BJ (cell line): ENCODE measurements around the gene KIRREL3. TPM values are rescaled to one million over a fixed set of nuclear protein-coding genes. Genes with fewer than 3 reads are reported as not detected.

Source experiments
- CTCF ChIA-PET: fragments of 350-600 bp; formaldehyde crosslinking; extraction: SDS; loops from one replicate; lab custom pipeline; 2021; ENCODE audit warnings: antibody characterized with exemption, inconsistent platforms; lab: Yijun Ruan, JAX
- POLR2A ChIA-PET: fragments of 300-600 bp; sonication (Branson Sonifier 250); formaldehyde crosslinking; extraction: SDS; loops from one replicate; lab custom pipeline; 2021; ENCODE audit warnings: antibody characterized with exemption; lab: Charles Lee
- DNase-seq: peaks from one replicate; pipeline ENCODE4 v3.0.0-alpha.2; 2011; ENCODE audit warnings: low read depth
- H3K27me3 ChIP-seq: 2 replicates; pipeline ENCODE4 v1.6.0; 2011; ENCODE audit warnings: low read length; ENCODE audit not compliant: control insufficient read depth, insufficient read depth
- H3K36me3 ChIP-seq: 2 replicates; pipeline ENCODE4 v1.5.1; 2011; ENCODE audit warnings: low read length; ENCODE audit not compliant: control insufficient read depth, insufficient read depth
- H3K4me3 ChIP-seq: 2 replicates; pipeline ENCODE4 v1.5.1; 2011; ENCODE audit warnings: low read depth, mild to moderate bottlenecking, control low read depth, low read length
- CTCF ChIP-seq: IDR thresholded peaks from 2 replicates; pipeline ENCODE4 v1.5.1; 2011; ENCODE audit warnings: low read depth, mild to moderate bottlenecking, control low read depth, inconsistent platforms, low read length, moderate library complexity; ENCODE audit not compliant: insufficient read depth
- polyA plus RNA-seq: library from polyadenylated mRNA; depleted of rRNA; stranded (reverse); fragments of >200 nt; gene quantifications from 2 replicates; pipeline ENCODE4 v1.2.3, GENCODE V29; 2011

Gene KIRREL3
- polyA plus RNA-seq, 1 experiment = 19.6 TPM

GRCh38 chr11:126733685-126734084, 266.9 kb downstream of the KIRREL3 start:
- Histone ChIP-seq H3K4me3 (no peak overlapping the region), H3K27me3 (no peaks in the 10 kb centered on the region), H3K36me3 (no peaks in the 10 kb centered on the region)
- ChIA-PET POLR2A (no interaction called here), CTCF (interaction anchor here (0.6 to 1.7 kb wide), 3 partner anchors 17 to 605 kb away, joined by 3 to 8 read pairs (median 3); no protein-coding TSS in a partner anchor)
- DNase-seq = no peak
- no peak for TF ChIP-seq CTCF

DNA sequence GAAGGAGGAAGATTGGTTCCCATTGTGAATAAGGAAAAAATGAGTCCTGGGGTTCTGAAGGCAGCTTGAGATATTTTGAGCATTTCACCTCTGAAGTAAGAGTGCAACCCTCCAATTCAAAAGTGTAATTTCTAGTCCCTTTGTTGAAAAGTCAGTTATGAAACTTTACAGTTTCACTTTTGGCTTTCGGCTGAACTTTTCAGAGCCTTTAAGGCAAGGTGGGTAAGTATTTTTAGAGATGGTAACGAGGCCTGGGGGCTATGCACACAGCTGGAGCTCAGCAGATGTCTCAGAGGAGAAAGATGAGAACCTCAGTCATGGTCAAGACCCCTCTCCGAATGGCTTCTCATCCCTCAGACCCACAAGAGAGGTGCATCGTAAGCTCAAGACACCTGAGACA, 267.6 kb downstream of the KIRREL3 start:
- POLR2A ChIA-PET = no interaction called here
- Histone ChIP-seq H3K4me3 (no peak overlapping the region), H3K36me3 (no peaks in the 10 kb centered on the region), H3K27me3 (no peaks in the 10 kb centered on the region)
- DNase-seq = no peak
- no peak for TF ChIP-seq CTCF
- CTCF ChIA-PET = interaction anchor here (1.0 to 1.8 kb wide), 5 partner anchors 11 to 258 kb away, joined by 3 to 8 read pairs (median 3); no protein-coding TSS in a partner anchor

DNA sequence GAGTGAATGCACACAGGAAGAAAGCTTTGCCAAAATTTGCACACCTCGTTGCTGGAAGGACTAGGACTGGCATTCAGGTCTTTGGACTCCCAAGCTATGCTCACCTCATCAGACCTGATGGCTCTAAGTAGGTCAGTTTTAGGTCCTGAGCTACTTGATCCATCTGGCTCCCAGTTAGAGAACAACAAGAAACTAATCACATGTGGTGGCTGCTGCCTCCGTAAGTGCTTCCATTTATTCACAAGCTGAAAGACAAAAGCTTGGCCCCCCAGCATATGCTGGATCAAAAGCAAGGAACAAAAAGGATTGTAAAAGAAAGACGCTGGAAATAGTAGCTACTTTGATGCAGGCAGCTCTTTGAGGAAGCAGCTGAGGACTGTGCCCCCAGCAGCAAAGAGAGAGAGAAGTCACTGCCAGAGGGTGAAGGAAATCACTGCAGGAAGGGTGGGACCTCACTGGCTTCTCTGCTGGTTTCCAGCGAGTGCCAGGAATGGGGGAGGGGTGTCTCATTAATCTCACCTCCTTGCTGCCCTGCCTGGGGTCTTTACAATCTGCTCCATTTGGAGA, 268.9 kb downstream of the KIRREL3 start:
- no peak for DNase-seq

DNA sequence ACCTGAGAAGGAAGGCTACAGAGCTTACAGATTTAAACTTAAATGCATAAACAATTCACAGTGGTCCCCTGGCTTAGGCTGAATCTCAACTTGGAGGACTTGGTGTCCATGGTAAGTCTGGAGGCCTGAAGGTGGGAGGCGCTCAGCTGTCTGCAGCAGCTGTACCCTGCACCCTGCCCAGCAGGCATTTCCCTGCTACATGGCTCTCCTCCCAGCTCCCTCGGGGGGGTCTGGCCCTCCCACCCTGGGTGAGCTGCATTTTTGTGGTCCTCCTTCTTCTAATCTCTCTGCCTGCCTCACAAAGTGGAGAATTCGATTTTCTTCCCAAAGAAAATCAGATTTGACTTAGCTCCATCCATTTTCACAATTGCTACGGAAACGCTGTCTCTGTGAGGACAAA, 273.2 kb downstream of the KIRREL3 start:
- H3K36me3 ChIP-seq = no peaks in the 10 kb centered on the region
- ChIA-PET CTCF (interaction anchor here (0.8 to 1.2 kb wide), 4 partner anchors 9 to 263 kb away, joined by 3 to 4 read pairs (median 4); no protein-coding TSS in a partner anchor), POLR2A (interaction anchor here (0.6 kb wide), 1 partner anchor 262 kb away, joined by 4 read pairs; no protein-coding TSS in a partner anchor)
- H3K27me3 ChIP-seq = no peaks in the 10 kb centered on the region
- TF ChIP-seq CTCF = no peak
- H3K4me3 ChIP-seq = no peak overlapping the region
- no peak for DNase-seq

More for the DNA sequence above, 268.9 kb downstream of the KIRREL3 start:
- no peaks in the 10 kb centered on the region for H3K36me3 ChIP-seq
- ChIA-PET POLR2A (no interaction called here), CTCF (interaction anchor here (1.5 to 1.8 kb wide), 3 partner anchors 14 to 259 kb away, joined by 3 to 5 read pairs (median 5); no protein-coding TSS in a partner anchor)
- no peak for TF ChIP-seq CTCF
- no peaks in the 10 kb centered on the region for H3K27me3 ChIP-seq
- no peak overlapping the region for H3K4me3 ChIP-seq

- Histone ChIP-seq H3K27me3 (no peaks in the 10 kb centered on the region), H3K36me3 (no peaks in the 10 kb centered on the region), H3K4me3 (no peak overlapping the region)
- POLR2A ChIA-PET = no interaction called here
- no peak for DNase-seq
- CTCF ChIA-PET = no interaction called here
- no peak for TF ChIP-seq CTCF
These were observed 275.0 kb downstream of the KIRREL3 start for GRCh38 chr11:126725521-126725920.
